Large intestine (tissue), 3 donors: ENCODE measurements around the gene EML4. TPM values are rescaled to one million over a fixed set of nuclear protein-coding genes. Genes with fewer than 3 reads are reported as not detected.

ENCODE experiments used
- DNase-seq, 2 donors: peaks; one replicate each; pipeline versions ENCODE4 v3.0.0 to v3.0.0-alpha.2; 2013
- H3K27ac ChIP-seq: one replicate; pipeline ENCODE4 v1.5.1; 2013; ENCODE audit warnings: low read length
- H3K27me3 ChIP-seq: 2 replicates; pipeline ENCODE4 v1.6.1; 2013; ENCODE audit warnings: low read length; ENCODE audit not compliant: control insufficient read depth, insufficient read depth
- H3K36me3 ChIP-seq: 2 replicates; pipeline ENCODE4 v1.6.1; 2013; ENCODE audit warnings: low read length; ENCODE audit not compliant: control insufficient read depth, insufficient read depth
- H3K4me1 ChIP-seq: one replicate; pipeline ENCODE4 v1.6.1; 2013; ENCODE audit warnings: low read length; ENCODE audit not compliant: control insufficient read depth, insufficient read depth
- H3K4me3 ChIP-seq: one replicate; pipeline ENCODE4 v1.5.1; 2013; ENCODE audit warnings: low read length
- H3K9me3 ChIP-seq: one replicate; pipeline ENCODE4 v1.6.1; 2013; ENCODE audit warnings: mild to moderate bottlenecking, low read depth, low read length, moderate library complexity; ENCODE audit not compliant: control insufficient read depth
- WGBS: methylation state at CpG from one replicate; pipeline ENCODE4 v1.1.5; 2013; ENCODE audit warnings: low lambda C conversion rate; ENCODE audit not compliant: insufficient coverage; 5-methylcytosine and 5-hydroxymethylcytosine counted together
- polyA plus RNA-seq: library from polyadenylated mRNA; unstranded; fragments of 120-200 nt; gene quantifications from one replicate; pipeline ENCODE4 v1.2.1, GENCODE V29; 2013

Gene EML4
- polyA plus RNA-seq, 1 donor, result 129 TPM

DNA sequence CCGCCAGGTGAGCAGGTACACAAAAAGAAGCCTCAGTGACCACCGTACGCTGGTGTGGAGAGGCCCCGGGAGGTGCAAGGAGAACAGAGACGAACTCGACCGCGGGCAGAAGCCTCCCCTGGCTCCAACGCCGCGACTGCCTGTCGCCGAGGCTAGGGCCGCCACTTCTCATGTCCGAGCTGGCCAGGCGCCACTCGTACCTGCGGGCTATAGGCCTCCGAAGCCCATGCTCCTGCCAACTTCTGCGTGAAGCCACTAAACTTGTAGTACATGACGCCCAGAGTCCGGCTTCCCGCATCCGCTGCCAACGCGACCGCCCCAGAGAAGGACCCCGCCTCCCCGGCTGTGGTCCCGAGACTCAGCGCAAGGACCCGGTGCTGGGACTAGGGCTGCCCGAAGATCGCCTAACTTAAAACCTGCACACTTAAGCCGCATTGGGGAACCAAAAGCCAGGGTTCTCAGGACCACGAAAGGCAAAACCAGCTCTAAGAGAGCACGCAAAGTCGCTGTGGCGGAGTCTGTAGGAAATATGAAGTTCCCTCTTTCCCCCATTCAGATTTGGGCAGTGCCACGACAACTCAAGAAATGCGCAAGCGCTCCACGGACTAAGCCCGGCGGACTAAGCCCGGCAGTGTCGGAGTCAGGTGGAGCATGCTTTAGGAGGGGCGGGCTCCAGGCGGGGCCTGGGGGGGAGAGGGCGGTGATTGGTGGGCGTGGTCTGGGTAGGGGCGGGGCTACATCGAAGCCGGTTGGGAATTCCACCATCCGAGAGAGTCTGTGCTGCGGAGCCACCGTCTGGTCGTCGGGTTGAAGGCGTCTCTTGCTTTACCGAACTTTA lies 192.0 kb downstream of the EML4 start, which contains the start of gene COX7A2L:
Gene COX7A2L (minus strand): TSS at position 328 of the 838 bp plus-strand sequence. CDS start 56 bp downstream, at position 272.
- Histone ChIP-seq H3K9me3 (no peaks in the 10 kb centered on the region), H3K27ac (peak within 1 kb of the TSS; percentile 94), H3K4me1 (peaks cover 11% of the 10 kb centered on the region), H3K36me3 (peaks cover 3% of the 10 kb centered on the region), H3K27me3 (no peaks in the 10 kb centered on the region), H3K4me3 (peak within 1 kb of the TSS; percentile 88)
- WGBS, result no CpG with 5 or more reads among the region's 61 CpGs
- peak; percentile 97 to 99 for DNase-seq

DNA sequence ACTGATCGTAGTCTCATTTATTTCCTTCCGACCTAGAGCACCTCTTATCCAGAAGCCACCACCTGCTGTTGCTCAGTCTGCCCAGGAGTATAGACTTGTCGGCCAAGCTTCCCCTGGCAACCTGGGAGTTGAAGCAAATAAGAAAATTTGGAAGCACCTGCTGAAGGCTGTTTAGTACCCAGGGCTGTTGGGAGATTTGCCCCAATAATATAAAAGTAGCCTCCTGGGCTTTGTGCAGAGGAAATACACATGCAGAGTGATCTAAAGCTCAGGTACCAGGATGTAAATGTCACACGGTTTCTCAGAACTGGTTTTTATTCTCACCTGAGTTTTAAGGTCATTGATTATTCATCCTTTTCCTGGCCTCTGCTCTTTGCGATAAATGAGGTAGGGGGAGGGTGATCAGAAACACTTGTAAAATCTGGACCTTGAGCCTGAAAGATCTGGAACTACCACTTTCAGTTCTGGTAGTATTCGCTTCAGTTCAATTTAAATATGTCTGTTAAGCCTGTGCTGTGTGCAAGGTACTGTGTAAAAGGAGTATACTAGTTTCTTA lies 192.7 kb downstream of the EML4 start:
- no CpG with 5 or more reads among the region's 6 CpGs for WGBS

DNA sequence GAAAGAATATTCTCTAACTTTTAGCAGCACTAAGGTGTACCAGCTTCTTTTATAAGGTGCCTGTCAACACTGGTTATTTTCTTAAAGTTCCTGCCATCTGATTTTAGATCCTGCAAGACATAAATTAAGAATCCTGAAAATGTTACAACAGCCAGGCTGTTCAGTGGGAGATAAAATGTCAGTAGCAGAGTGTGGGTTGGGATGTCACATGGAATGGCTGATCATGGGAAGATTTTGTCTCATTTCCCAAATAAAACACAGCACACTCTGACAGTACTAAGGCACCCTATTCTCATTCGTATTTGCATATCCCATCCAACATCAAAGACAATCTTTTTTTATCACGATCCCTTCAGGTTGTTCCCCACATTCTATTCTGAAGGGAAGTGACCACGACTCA lies 194.3 kb downstream of the EML4 start:
- H3K36me3 ChIP-seq, result no peaks in the 10 kb centered on the region
- peaks cover 11% of the 10 kb centered on the region for H3K4me1 ChIP-seq
- no peak overlapping the region for H3K4me3 ChIP-seq
- no peaks in the 10 kb centered on the region for H3K9me3 ChIP-seq
- WGBS, result no CpG with 5 or more reads among the region's 3 CpGs
- no peak overlapping the region for H3K27ac ChIP-seq
- no peak for DNase-seq
- H3K27me3 ChIP-seq, result no peaks in the 10 kb centered on the region

More for the DNA sequence above, 192.7 kb downstream of the EML4 start:
- no peaks in the 10 kb centered on the region for H3K9me3 ChIP-seq
- no peaks in the 10 kb centered on the region for H3K36me3 ChIP-seq
- H3K4me3 ChIP-seq, result peak overlapping the region; percentile 41
- peak; percentile 33 to 79 for DNase-seq
- H3K27me3 ChIP-seq, result no peaks in the 10 kb centered on the region
- peaks cover 11% of the 10 kb centered on the region for H3K4me1 ChIP-seq
- peak overlapping the region; percentile 94 for H3K27ac ChIP-seq

DNA sequence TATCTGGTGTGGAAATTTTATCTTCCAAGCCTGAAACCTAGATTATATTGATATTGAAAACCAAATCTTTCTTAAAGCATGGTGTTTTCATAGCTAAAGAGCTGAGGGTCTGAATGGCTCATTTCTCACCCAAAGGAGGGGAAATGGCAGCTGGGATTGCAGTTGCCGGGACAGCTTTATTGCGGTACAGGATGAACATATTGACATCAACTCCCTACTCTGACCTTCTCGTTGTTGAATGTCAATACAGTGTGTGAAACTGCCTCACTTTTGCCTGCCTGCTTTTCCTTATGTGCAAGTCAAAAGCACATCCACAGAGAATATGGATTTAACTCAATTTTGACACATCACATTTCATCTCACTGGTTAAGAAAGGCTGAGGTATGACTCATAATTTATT lies 195.5 kb downstream of the EML4 start:
- no peaks in the 10 kb centered on the region for H3K27me3 ChIP-seq
- no peak overlapping the region for H3K4me3 ChIP-seq
- no peaks in the 10 kb centered on the region for H3K36me3 ChIP-seq
- no peak overlapping the region for H3K27ac ChIP-seq
- no peak for DNase-seq
- WGBS, result no CpG with 5 or more reads among the region's 3 CpGs
- H3K4me1 ChIP-seq, result peaks cover 4% of the 10 kb centered on the region
- no peaks in the 10 kb centered on the region for H3K9me3 ChIP-seq

DNA sequence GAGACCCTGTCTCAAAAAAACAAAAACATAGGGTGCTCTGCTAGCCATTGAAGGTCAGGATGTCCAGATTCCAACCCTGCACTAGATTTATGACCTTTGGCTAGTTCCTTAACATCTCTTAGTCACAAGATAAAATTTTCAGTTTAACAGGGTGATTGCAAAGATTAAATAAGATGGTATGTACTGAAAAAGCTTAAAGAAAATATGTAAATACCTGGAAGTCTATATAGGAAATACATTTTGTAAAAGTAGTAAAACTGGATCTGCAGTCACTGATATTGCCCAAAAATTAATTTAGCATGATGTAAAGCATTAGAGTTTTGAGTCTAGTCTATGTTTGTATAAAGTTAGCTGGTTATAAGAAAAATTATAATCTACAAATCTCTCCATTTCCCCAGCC lies 197.3 kb downstream of the EML4 start:
- H3K9me3 ChIP-seq, result no peaks in the 10 kb centered on the region
- H3K36me3 ChIP-seq, result no peaks in the 10 kb centered on the region
- no peak for DNase-seq
- H3K4me3 ChIP-seq, result no peak overlapping the region
- H3K4me1 ChIP-seq, result peaks cover 4% of the 10 kb centered on the region
- no peaks in the 10 kb centered on the region for H3K27me3 ChIP-seq
- H3K27ac ChIP-seq, result no peak overlapping the region

DNA sequence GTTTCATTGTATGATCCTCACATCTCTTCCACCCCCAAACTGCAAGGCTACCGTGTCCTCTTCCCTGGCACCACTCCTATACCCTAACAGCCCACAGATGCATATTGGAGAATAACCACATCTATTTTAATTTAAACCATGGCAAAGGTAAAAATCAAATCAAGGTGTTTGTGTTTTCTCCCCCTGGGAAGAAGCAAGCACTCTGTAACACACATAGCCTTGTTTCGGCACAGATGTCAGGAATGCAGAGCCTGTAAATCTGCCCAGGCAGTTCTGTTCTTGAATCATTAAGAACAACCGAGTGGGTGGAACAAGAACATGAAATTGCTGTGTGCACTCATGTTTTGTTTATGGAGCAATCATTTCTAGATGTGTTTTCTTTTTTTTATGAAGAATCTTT lies 198.7 kb downstream of the EML4 start:
- Histone ChIP-seq H3K27me3 (no peaks in the 10 kb centered on the region), H3K36me3 (no peaks in the 10 kb centered on the region), H3K4me3 (no peak overlapping the region), H3K9me3 (no peaks in the 10 kb centered on the region), H3K27ac (no peak overlapping the region), H3K4me1 (peaks cover 14% of the 10 kb centered on the region)
- WGBS, result 67% methylated on average over 1 of the region's 3 CpGs
- DNase-seq, result no peak

DNA sequence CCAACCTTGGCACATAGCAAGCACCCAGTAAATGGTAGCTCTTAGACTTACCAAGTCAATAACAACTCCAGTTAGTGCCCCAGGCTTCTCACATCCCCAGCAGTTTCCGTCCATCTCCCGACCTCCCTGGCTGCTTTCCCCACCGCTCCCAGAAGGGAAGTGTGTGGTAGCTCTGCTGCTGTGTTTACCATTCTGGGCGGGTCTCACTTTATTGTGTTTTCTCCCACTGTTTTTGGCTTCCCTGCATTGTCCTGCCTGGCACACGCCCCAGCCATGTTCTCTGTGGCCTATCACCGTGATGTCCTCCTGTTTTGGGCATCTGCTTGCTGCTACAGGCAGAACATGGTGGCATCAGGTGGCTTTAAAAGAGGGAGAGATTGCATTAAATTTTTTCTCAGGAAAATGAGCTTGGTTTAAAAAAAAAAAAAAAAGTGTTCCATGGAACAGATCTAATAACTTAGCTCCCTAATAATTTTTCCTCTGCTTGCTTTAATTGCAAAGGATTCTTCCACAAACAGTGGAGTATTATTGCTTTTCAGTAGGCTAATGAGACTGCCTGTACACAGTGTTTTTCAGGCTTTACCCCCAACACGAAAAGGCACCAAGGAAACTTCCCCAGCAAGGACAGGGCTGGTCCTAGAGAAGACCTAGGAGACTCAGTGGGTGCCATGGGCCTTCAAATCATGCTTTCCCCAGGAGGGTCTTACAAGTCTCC lies 199.8 kb downstream of the EML4 start:
- no peaks in the 10 kb centered on the region for H3K9me3 ChIP-seq
- no peaks in the 10 kb centered on the region for H3K27me3 ChIP-seq
- no CpG with 5 or more reads among the region's 7 CpGs for WGBS
- peak in 1 of 2 donors; percentile 31 for DNase-seq
- H3K4me1 ChIP-seq, result peaks cover 18% of the 10 kb centered on the region
- H3K36me3 ChIP-seq, result no peaks in the 10 kb centered on the region
- no peak overlapping the region for H3K4me3 ChIP-seq
- no peak overlapping the region for H3K27ac ChIP-seq

DNA sequence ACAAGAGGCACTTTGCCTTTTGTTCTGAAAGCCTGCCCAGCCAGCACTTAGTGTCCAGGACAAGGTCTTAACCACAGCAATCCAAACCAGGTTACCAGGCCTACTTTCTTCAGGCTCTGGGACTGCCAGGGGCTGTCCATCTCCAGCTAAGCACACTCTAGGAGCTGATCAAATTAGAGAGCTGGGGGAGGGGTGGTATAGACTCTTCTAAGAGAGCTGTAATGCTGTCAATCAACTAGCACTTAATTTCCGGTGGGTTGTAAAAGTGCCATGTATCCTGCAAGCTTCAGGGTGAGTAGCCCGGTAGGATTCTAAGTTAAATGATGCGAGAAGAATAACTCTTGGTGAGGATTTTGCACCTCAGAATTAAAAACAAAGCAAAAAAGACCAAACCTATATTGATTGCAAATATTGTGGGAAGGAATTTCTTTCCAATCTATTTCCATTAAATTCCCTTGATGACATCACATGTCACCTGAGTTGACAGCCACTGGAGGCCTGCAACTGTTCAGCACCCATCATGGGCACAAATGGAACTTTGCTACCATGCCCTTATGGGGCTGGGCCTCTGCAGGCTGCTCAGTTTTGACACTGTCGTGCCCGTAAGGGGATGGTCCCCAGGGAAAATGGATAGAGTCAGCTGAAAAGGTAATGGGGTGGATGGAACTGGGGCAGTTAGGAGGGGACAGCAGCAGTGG lies 200.5 kb downstream of the EML4 start:
- Histone ChIP-seq H3K27ac (no peak overlapping the region), H3K27me3 (no peaks in the 10 kb centered on the region), H3K4me1 (peaks cover 18% of the 10 kb centered on the region), H3K36me3 (no peaks in the 10 kb centered on the region), H3K4me3 (no peak overlapping the region), H3K9me3 (no peaks in the 10 kb centered on the region)
- 70% methylated on average over 2 of the region's 5 CpGs for whole genome bisulfite sequencing
- peak in 1 of 2 donors; percentile 29 for DNase-seq

DNA sequence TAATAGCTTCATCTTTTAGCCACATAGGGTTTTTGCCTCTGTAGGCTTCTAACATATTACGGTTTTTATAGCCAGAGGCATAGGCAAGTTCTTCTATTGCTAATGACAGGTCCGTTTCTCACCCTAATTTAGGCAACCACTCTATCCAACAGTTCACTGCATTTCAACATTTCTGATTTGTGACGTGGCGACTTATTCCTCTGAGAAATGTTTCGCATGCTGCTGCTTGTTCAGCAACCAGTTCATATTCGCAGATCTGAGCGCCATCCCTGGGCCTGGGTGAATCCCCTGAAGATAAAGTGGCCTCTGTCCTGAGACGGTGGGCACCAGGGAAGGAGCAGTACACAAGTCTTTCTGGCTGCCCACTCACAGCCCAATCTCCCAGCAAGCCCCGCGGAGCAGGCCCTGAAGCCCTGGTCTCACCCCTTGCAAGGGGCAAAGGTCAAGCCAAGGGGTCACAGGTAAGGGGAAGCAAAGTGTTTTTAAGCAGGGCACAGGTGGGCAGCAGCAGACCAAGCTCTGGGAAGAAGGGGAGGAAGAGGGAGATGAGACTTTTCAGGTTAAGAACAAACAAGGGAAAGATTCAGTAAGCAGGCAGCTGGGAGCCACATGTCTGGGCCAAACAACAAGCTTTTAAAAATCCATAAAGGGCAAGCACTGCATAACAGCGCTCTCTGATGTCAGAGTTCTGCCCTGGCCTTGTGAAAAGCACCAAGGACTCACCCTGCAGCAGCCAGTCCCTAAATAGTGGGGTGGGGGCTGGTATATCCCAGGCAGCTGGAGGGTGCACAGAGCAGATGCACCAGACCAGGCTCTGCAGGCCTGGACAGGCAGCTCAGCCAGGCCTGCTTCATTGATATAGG lies 202.7 kb downstream of the EML4 start:
- DNase-seq, result peak in 1 of 2 donors; percentile 16
- Histone ChIP-seq H3K4me3 (no peak overlapping the region), H3K4me1 (peaks cover 18% of the 10 kb centered on the region), H3K27ac (no peak overlapping the region), H3K9me3 (no peaks in the 10 kb centered on the region), H3K36me3 (no peaks in the 10 kb centered on the region), H3K27me3 (no peaks in the 10 kb centered on the region)
- WGBS, result 100% methylated on average over 1 of the region's 11 CpGs
